ENCODE measurements around the gene IMMP2L.

DNA sequence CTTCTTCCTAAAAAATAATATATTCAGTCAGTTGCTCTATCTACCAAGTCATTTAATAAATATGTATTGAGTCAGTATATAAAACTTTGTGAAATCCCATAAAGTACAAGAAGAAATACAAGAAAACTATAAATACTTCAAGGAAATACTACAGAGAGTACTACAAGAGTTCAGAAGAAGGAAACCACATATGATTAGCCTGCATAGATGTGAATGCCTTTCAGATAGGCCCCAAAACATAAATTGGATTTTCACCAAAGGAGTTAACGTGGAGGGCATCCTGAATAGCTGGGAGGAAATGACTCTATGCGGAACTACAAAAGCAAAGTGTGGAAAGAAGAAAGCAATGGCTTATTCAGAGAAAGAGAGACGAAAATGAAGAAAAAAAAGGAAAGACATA is 351.3 kb downstream of the IMMP2L start:
- TF ChIP-seq, protein P1, sequence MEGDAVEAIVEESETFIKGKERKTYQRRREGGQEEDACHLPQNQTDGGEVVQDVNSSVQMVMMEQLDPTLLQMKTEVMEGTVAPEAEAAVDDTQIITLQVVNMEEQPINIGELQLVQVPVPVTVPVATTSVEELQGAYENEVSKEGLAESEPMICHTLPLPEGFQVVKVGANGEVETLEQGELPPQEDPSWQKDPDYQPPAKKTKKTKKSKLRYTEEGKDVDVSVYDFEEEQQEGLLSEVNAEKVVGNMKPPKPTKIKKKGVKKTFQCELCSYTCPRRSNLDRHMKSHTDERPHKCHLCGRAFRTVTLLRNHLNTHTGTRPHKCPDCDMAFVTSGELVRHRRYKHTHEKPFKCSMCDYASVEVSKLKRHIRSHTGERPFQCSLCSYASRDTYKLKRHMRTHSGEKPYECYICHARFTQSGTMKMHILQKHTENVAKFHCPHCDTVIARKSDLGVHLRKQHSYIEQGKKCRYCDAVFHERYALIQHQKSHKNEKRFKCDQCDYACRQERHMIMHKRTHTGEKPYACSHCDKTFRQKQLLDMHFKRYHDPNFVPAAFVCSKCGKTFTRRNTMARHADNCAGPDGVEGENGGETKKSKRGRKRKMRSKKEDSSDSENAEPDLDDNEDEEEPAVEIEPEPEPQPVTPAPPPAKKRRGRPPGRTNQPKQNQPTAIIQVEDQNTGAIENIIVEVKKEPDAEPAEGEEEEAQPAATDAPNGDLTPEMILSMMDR (IDR thresholded peaks at IDR 0.05), result no peak
- TF ChIP-seq POLR2A (IDR thresholded peaks at IDR 0.05), result no peak

Measured in thyroid gland (tissue), 4 donors.